ENCODE measurements around the gene ELMO3.

Gene ELMO3

GRCh38 chr16:67193536-67193935 is 5.4 kb upstream of the ELMO3 start:
- peak overlapping the region; percentile 93; the same call in 1 of the 2 replicates for H3K4me3 ChIP-seq (ENCODE audit: low read length)
- H3K4me1 ChIP-seq (ENCODE audit: insufficient read depth, low read length), result peaks cover 3% of the 10 kb centered on the region; the same call in 1 of the 2 replicates
- H3K27ac ChIP-seq (ENCODE audit: low read length), result no peak overlapping the region
- no peaks in the 10 kb centered on the region for H3K27me3 ChIP-seq (ENCODE audit: insufficient read depth, low read length)
- peaks cover 52% of the 10 kb centered on the region for H3K36me3 ChIP-seq (ENCODE audit: insufficient read depth, low read depth, low read length)
- peak overlapping the region; percentile 82 for H3K9ac ChIP-seq (ENCODE audit: low read depth, low read length)
- H3K9me3 ChIP-seq (ENCODE audit: insufficient read depth, low read depth, low read length), result no peaks in the 10 kb centered on the region

GRCh38 chr16:67194260-67194659 is 4.7 kb upstream of the ELMO3 start:
- Histone ChIP-seq H3K36me3 (ENCODE audit: insufficient read depth, low read depth, low read length) (peaks cover 52% of the 10 kb centered on the region), H3K4me3 (ENCODE audit: low read length) (no peak overlapping the region), H3K9ac (ENCODE audit: low read depth, low read length) (no peak overlapping the region), H3K4me1 (ENCODE audit: insufficient read depth, low read length) (peaks cover 3% of the 10 kb centered on the region; the same call in 1 of the 2 replicates), H3K27ac (ENCODE audit: low read length) (no peak overlapping the region), H3K27me3 (ENCODE audit: insufficient read depth, low read length) (no peaks in the 10 kb centered on the region), H3K9me3 (ENCODE audit: insufficient read depth, low read depth, low read length) (no peaks in the 10 kb centered on the region)

- Histone ChIP-seq H3K9ac (ENCODE audit: low read depth, low read length) (no peak overlapping the region), H3K36me3 (ENCODE audit: insufficient read depth, low read depth, low read length) (peaks cover 52% of the 10 kb centered on the region), H3K9me3 (ENCODE audit: insufficient read depth, low read depth, low read length) (no peaks in the 10 kb centered on the region), H3K4me3 (ENCODE audit: low read length) (no peak overlapping the region), H3K4me1 (ENCODE audit: insufficient read depth, low read length) (peaks cover 6% of the 10 kb centered on the region; the same call in 1 of the 2 replicates), H3K27me3 (ENCODE audit: insufficient read depth, low read length) (no peaks in the 10 kb centered on the region), H3K27ac (ENCODE audit: low read length) (no peak overlapping the region)
Measured at GRCh38 chr16:67195676-67196075, 3.3 kb upstream of the ELMO3 start.

GRCh38 chr16:67196881-67197280 is 2.0 kb upstream of the ELMO3 start:
- no peaks in the 10 kb centered on the region for H3K9me3 ChIP-seq (ENCODE audit: insufficient read depth, low read depth, low read length)
- H3K27me3 ChIP-seq (ENCODE audit: insufficient read depth, low read length), result no peaks in the 10 kb centered on the region
- H3K9ac ChIP-seq (ENCODE audit: low read depth, low read length), result no peak overlapping the region
- no peak overlapping the region for H3K4me3 ChIP-seq (ENCODE audit: low read length)
- H3K27ac ChIP-seq (ENCODE audit: low read length), result no peak overlapping the region
- peaks cover 57% of the 10 kb centered on the region for H3K36me3 ChIP-seq (ENCODE audit: insufficient read depth, low read depth, low read length)
- peaks cover 6% of the 10 kb centered on the region; the same call in 1 of the 2 replicates for H3K4me1 ChIP-seq (ENCODE audit: insufficient read depth, low read length)

GRCh38 chr16:67197704-67198103 is 1.2 kb upstream of the ELMO3 start:
- H3K4me1 ChIP-seq (ENCODE audit: insufficient read depth, low read length), result peaks cover 6% of the 10 kb centered on the region; the same call in 1 of the 2 replicates
- no peak overlapping the region for H3K9ac ChIP-seq (ENCODE audit: low read depth, low read length)
- H3K4me3 ChIP-seq (ENCODE audit: low read length), result no peak overlapping the region
- H3K27ac ChIP-seq (ENCODE audit: low read length), result no peak overlapping the region
- H3K27me3 ChIP-seq (ENCODE audit: insufficient read depth, low read length), result no peaks in the 10 kb centered on the region
- H3K36me3 ChIP-seq (ENCODE audit: insufficient read depth, low read depth, low read length), result peaks cover 57% of the 10 kb centered on the region
- no peaks in the 10 kb centered on the region for H3K9me3 ChIP-seq (ENCODE audit: insufficient read depth, low read depth, low read length)

GRCh38 chr16:67198238-67198734 is 645 bp upstream of the ELMO3 start:
- Histone ChIP-seq H3K4me1 (ENCODE audit: insufficient read depth, low read length) (peaks cover 6% of the 10 kb centered on the region; the same call in 1 of the 2 replicates), H3K36me3 (ENCODE audit: insufficient read depth, low read depth, low read length) (peaks cover 56% of the 10 kb centered on the region), H3K4me3 (ENCODE audit: low read length) (peak overlapping the region; percentile 72; the same call in 1 of the 2 replicates), H3K9ac (ENCODE audit: low read depth, low read length) (no peak overlapping the region; the same call in 1 of the 2 replicates), H3K27ac (ENCODE audit: low read length) (no peak overlapping the region), H3K9me3 (ENCODE audit: insufficient read depth, low read depth, low read length) (no peaks in the 10 kb centered on the region), H3K27me3 (ENCODE audit: insufficient read depth, low read length) (no peaks in the 10 kb centered on the region)

GRCh38 chr16:67199808-67200198 is 872 bp downstream of the ELMO3 start:
- Histone ChIP-seq H3K27ac (ENCODE audit: low read length) (no peak overlapping the region), H3K9ac (ENCODE audit: low read depth, low read length) (no peak overlapping the region; the same call in 1 of the 2 replicates), H3K36me3 (ENCODE audit: insufficient read depth, low read depth, low read length) (peaks cover 41% of the 10 kb centered on the region), H3K27me3 (ENCODE audit: insufficient read depth, low read length) (no peaks in the 10 kb centered on the region), H3K4me3 (ENCODE audit: low read length) (peak overlapping the region; percentile 75), H3K4me1 (ENCODE audit: insufficient read depth, low read length) (0 out of 2 replicates have a peak, but pooled peaks cover 3% of the 10 kb centered on the region), H3K9me3 (ENCODE audit: insufficient read depth, low read depth, low read length) (no peaks in the 10 kb centered on the region)

GRCh38 chr16:67200491-67200890 is 1.6 kb downstream of the ELMO3 start:
- H3K4me1 ChIP-seq (ENCODE audit: insufficient read depth, low read length), result 0 out of 2 replicates have a peak, but pooled peaks cover 3% of the 10 kb centered on the region
- no peak overlapping the region for H3K27ac ChIP-seq (ENCODE audit: low read length)
- 0 out of 2 replicates have a peak overlapping the region, but pooled peaks have one; percentile 22 for H3K4me3 ChIP-seq (ENCODE audit: low read length)
- H3K36me3 ChIP-seq (ENCODE audit: insufficient read depth, low read depth, low read length), result peaks cover 34% of the 10 kb centered on the region
- H3K9ac ChIP-seq (ENCODE audit: low read depth, low read length), result no peak overlapping the region
- no peaks in the 10 kb centered on the region for H3K9me3 ChIP-seq (ENCODE audit: insufficient read depth, low read depth, low read length)
- no peaks in the 10 kb centered on the region for H3K27me3 ChIP-seq (ENCODE audit: insufficient read depth, low read length)

GRCh38 chr16:67201411-67202345 is 2.7 kb downstream of the ELMO3 start:
- Histone ChIP-seq H3K4me3 (ENCODE audit: low read length) (no peak overlapping the region), H3K27me3 (ENCODE audit: insufficient read depth, low read length) (no peaks in the 10 kb centered on the region), H3K4me1 (ENCODE audit: insufficient read depth, low read length) (peaks cover 3% of the 10 kb centered on the region; the same call in 1 of the 2 replicates), H3K27ac (ENCODE audit: low read length) (no peak overlapping the region), H3K36me3 (ENCODE audit: insufficient read depth, low read depth, low read length) (peaks cover 22% of the 10 kb centered on the region), H3K9me3 (ENCODE audit: insufficient read depth, low read depth, low read length) (no peaks in the 10 kb centered on the region), H3K9ac (ENCODE audit: low read depth, low read length) (no peak overlapping the region)

- Histone ChIP-seq H3K4me1 (ENCODE audit: insufficient read depth, low read length) (peaks cover 3% of the 10 kb centered on the region; the same call in 1 of the 2 replicates), H3K4me3 (ENCODE audit: low read length) (no peak overlapping the region), H3K9me3 (ENCODE audit: insufficient read depth, low read depth, low read length) (no peaks in the 10 kb centered on the region), H3K9ac (ENCODE audit: low read depth, low read length) (no peak overlapping the region), H3K27me3 (ENCODE audit: insufficient read depth, low read length) (no peaks in the 10 kb centered on the region), H3K27ac (ENCODE audit: low read length) (no peak overlapping the region), H3K36me3 (ENCODE audit: insufficient read depth, low read depth, low read length) (peaks cover 15% of the 10 kb centered on the region)
Measured at GRCh38 chr16:67202426-67202825, 3.5 kb downstream of the ELMO3 start.

- Histone ChIP-seq H3K4me1 (ENCODE audit: insufficient read depth, low read length) (peaks cover 3% of the 10 kb centered on the region; the same call in 1 of the 2 replicates), H3K9me3 (ENCODE audit: insufficient read depth, low read depth, low read length) (no peaks in the 10 kb centered on the region), H3K9ac (ENCODE audit: low read depth, low read length) (no peak overlapping the region), H3K4me3 (ENCODE audit: low read length) (no peak overlapping the region), H3K27ac (ENCODE audit: low read length) (no peak overlapping the region), H3K27me3 (ENCODE audit: insufficient read depth, low read length) (no peaks in the 10 kb centered on the region), H3K36me3 (ENCODE audit: insufficient read depth, low read depth, low read length) (peaks cover 9% of the 10 kb centered on the region; the same call in 1 of the 2 replicates)
Measured at GRCh38 chr16:67202956-67203493, 4.1 kb downstream of the ELMO3 start.

All from iPS-20b (cell line).